WTC11 (cell line): ENCODE data around the gene C12orf43. TPM values are rescaled to one million over a fixed set of nuclear protein-coding genes. Genes with fewer than 3 reads are reported as not detected.
"Not testable (repeated sequence)": the region's sequence is repeated elsewhere in the genome, so short reads cannot be mapped to it uniquely, and the experiment has no call there.

Experiments
- ATAC-seq: fragments of 200-7000 bp; cut with Tn5 transposase; 2 replicates; pipeline ENCODE4 v1.10.0; 2021; ENCODE audit warnings: mild to moderate bottlenecking, moderate library complexity
- CTCF ChIA-PET: fragments of 300-600 bp; sonication (Branson Sonifier 250); formaldehyde crosslinking; loops from one replicate; lab custom pipeline; 2021; ENCODE audit warnings: antibody characterized with exemption; lab: Charles Lee
- POLR2A ChIA-PET: fragments of 350-600 bp; sonication (Branson Sonifier 250); formaldehyde crosslinking; loops from one replicate; lab custom pipeline; 2021; ENCODE audit warnings: antibody characterized with exemption; lab: Charles Lee
- DNase-seq: peaks from one replicate; pipeline ENCODE4 v3.0.0; 2021; ENCODE audit warnings: low spot score
- H3K27ac Mint-ChIP-seq: 2 replicates; pipeline ENCODE4 v1.8.0; 2021; ENCODE audit warnings: mixed read lengths
- H3K27me3 Mint-ChIP-seq: 2 replicates; pipeline ENCODE4 v1.8.0; 2021; ENCODE audit warnings: low read depth, mild to moderate bottlenecking, moderate library complexity, mixed read lengths
- H3K36me3 Mint-ChIP-seq: 2 replicates; pipeline ENCODE4 v1.8.0; 2021; ENCODE audit warnings: mixed read lengths
- H3K4me1 Mint-ChIP-seq: 2 replicates; pipeline ENCODE4 v1.8.0; 2022; ENCODE audit warnings: mixed read lengths
- H3K4me3 Mint-ChIP-seq: 2 replicates; pipeline ENCODE4 v1.8.0; 2021; ENCODE audit warnings: mild to moderate bottlenecking, moderate library complexity, mixed read lengths
- H3K9me3 Mint-ChIP-seq: 2 replicates; pipeline ENCODE4 v1.8.0; 2021; ENCODE audit warnings: mixed read lengths
- CTCF ChIP-seq: fragments of 200-600 bp; IDR thresholded peaks from 2 replicates; pipeline ENCODE4 v1.8.0; 2022; ENCODE audit warnings: antibody characterized with exemption
- ERG ChIP-seq: fragments of 250-450 bp; sonication (Bioruptor Pico); IDR thresholded peaks from 2 replicates; pipeline ENCODE4 v1.8.0; 2021; ENCODE audit warnings: mild to moderate bottlenecking
- FOXP4 ChIP-seq: sonication (generic); formaldehyde crosslinking; IDR thresholded peaks from 2 replicates; pipeline ENCODE4 v1.8.0; 2022; ENCODE audit warnings: mild to moderate bottlenecking, missing genetic modification reagents
- HMGXB4 ChIP-seq: sonication (generic); formaldehyde crosslinking; IDR thresholded peaks from 2 replicates; pipeline ENCODE4 v1.8.1; 2023; ENCODE audit warnings: mild to moderate bottlenecking, moderate library complexity, missing genetic modification reagents
- NR2C2 ChIP-seq: sonication (generic); formaldehyde crosslinking; IDR thresholded peaks from 2 replicates; pipeline ENCODE4 v1.8.0; 2022; ENCODE audit warnings: mild to moderate bottlenecking, missing genetic modification reagents
- OVOL2 ChIP-seq: fragments of 250-450 bp; sonication (Bioruptor Pico); IDR thresholded peaks from 2 replicates; pipeline ENCODE4 v1.9.0; 2021; ENCODE audit warnings: mild to moderate bottlenecking, borderline replicate concordance
- ZNF138 ChIP-seq: sonication (generic); formaldehyde crosslinking; conservative IDR thresholded peaks from 2 replicates; pipeline ENCODE4 v1.8.1; 2022; ENCODE audit warnings: mild to moderate bottlenecking, moderate library complexity, missing genetic modification reagents
- ZNF396 ChIP-seq: fragments of 250-450 bp; sonication (Bioruptor Pico); IDR thresholded peaks from 2 replicates; pipeline ENCODE4 v1.8.0; 2021; ENCODE audit warnings: mild to moderate bottlenecking, moderate library complexity, borderline replicate concordance
- total RNA-seq: library from RNA; stranded (reverse); gene quantifications from 3 replicates; pipeline ENCODE4 v1.2.3, GENCODE V29; 2021

Gene C12orf43
- total RNA-seq, 1 experiment from 2014 or later, result 20.7 TPM

GRCh38 chr12:121048442-121048841 lies 32.2 kb upstream of the C12orf43 start (continued):
- no peak for TF ChIP-seq ERG (CRISPR knock-in tag)

GRCh38 chr12:121047400-121047799 lies 31.1 kb upstream of the C12orf43 start:
- H3K9me3 Mint-ChIP-seq, H3K36me3 Mint-ChIP-seq: not testable (repeated sequence)
- CTCF ChIA-PET, result interaction anchor here (1.7 kb wide), 1 partner anchor 13 kb away, joined by 10 read pairs; no protein-coding TSS in a partner anchor

GRCh38 chr12:121043067-121043466 lies 26.8 kb upstream of the C12orf43 start:
- ChIA-PET CTCF (no interaction called here), POLR2A (no interaction called here)
- H3K27me3 Mint-ChIP-seq, result peaks cover 7% of the 10 kb centered on the region

More at GRCh38 chr12:121047400-121047799, 31.1 kb upstream of the C12orf43 start:
- H3K27me3 Mint-ChIP-seq, POLR2A ChIA-PET, H3K27ac Mint-ChIP-seq, ATAC-seq, DNase-seq, H3K4me3 Mint-ChIP-seq, H3K4me1 Mint-ChIP-seq: not testable (repeated sequence)

More at GRCh38 chr12:121043067-121043466, 26.8 kb upstream of the C12orf43 start:
- H3K27ac Mint-ChIP-seq, result no peak overlapping the region
- TF ChIP-seq ZNF138, result no peak
- TF ChIP-seq HMGXB4 (CRISPR knock-in tag), result no peak
- no peak for TF ChIP-seq FOXP4
- no peak for TF ChIP-seq NR2C2 (CRISPR knock-in tag)
- no peak for TF ChIP-seq CTCF
- no peak for TF ChIP-seq OVOL2 (CRISPR knock-in tag)
- TF ChIP-seq ZNF396 (CRISPR knock-in tag), result no peak
- ATAC-seq (no peak), DNase-seq (no peak)
- H3K4me1 Mint-ChIP-seq, result no peaks in the 10 kb centered on the region
- no peak overlapping the region for H3K4me3 Mint-ChIP-seq
- H3K9me3 Mint-ChIP-seq, result no peaks in the 10 kb centered on the region
- no peaks in the 10 kb centered on the region for H3K36me3 Mint-ChIP-seq
